Vagina (tissue), 2 donors: ENCODE measurements around the gene RBM42.

Source experiments
- CTCF ChIP-seq, 3 experiments: fragments of 450-650 bp in 2 of 3; fragments of 200-600 bp in 1 of 3; sonication (generic) in 1 of 3; IDR thresholded peaks; one replicate each; pipeline ENCODE4 v1.5.1; 2017 to 2019; ENCODE audit warnings: antibody characterized with exemption in 3 of 3, mild to moderate bottlenecking in 2 of 3, moderate library complexity in 2 of 3
- POLR2A ChIP-seq, 2 donors: fragments of 450-650 bp; IDR thresholded peaks; one replicate each; pipeline ENCODE4 v1.6.1; 2017; ENCODE audit warnings: antibody characterized with exemption in 2 of 2, mild to moderate bottlenecking in 2 of 2, moderate library complexity in 2 of 2
- POLR2AphosphoS5 ChIP-seq, 2 donors: sonication (generic); formaldehyde crosslinking; IDR thresholded peaks; one replicate each; pipeline ENCODE4 v1.9.0; 2017; ENCODE audit warnings: antibody characterized with exemption in 2 of 2, mild to moderate bottlenecking in 2 of 2, low read depth in 1 of 2; ENCODE audit not compliant: insufficient read depth in 1 of 2

- TF ChIP-seq CTCF (IDR thresholded peaks at IDR 0.05) (no peak), POLR2A (IDR thresholded peaks at IDR 0.05) (no peak), POLR2AphosphoS5 (IDR thresholded peaks at IDR 0.05; ENCODE audit: insufficient read depth in 1 of 2, low read depth in 1 of 2) (no peak)
Observed at GRCh38 chr19:35671818-35672217, 43.0 kb downstream of the RBM42 start.
